ENCODE measurements around the gene ELMO1. TPM values are rescaled to one million over a fixed set of nuclear protein-coding genes. Genes with fewer than 3 reads are reported as not detected.

Gene ELMO1
- total RNA-seq, 1 donor from 2014 or later, result 29.4 TPM

- DNase-seq (ENCODE audit: extremely low spot score, unreplicated experiment), result no peak
- Mint-ChIP-seq H3K27ac (no peak overlapping the region), H3K4me3 (no peak overlapping the region), H3K4me1 (ENCODE audit: unreplicated experiment) (peaks cover 9% of the 10 kb centered on the region), H3K27me3 (no peaks in the 10 kb centered on the region), H3K36me3 (no peaks in the 10 kb centered on the region), H3K9me3 (no peaks in the 10 kb centered on the region)
- TF ChIP-seq CTCF (conservative IDR thresholded peaks at IDR 0.05), result no peak
These were observed 355.4 kb downstream of the ELMO1 start for GRCh38 chr7:37093257-37093656.

GRCh38 chr7:37092548-37092947 lies 356.1 kb downstream of the ELMO1 start:
- Mint-ChIP-seq H3K36me3 (no peaks in the 10 kb centered on the region), H3K9me3 (no peaks in the 10 kb centered on the region), H3K27ac (no peak overlapping the region), H3K4me3 (no peak overlapping the region), H3K27me3 (no peaks in the 10 kb centered on the region), H3K4me1 (ENCODE audit: unreplicated experiment) (peaks cover 9% of the 10 kb centered on the region)
- TF ChIP-seq CTCF (conservative IDR thresholded peaks at IDR 0.05), result no peak
- no peak for DNase-seq (ENCODE audit: extremely low spot score, unreplicated experiment)

GRCh38 chr7:37089972-37090371 lies 358.7 kb downstream of the ELMO1 start:
- Mint-ChIP-seq H3K4me1 (ENCODE audit: unreplicated experiment) (peaks cover 6% of the 10 kb centered on the region), H3K27ac (no peak overlapping the region), H3K27me3 (no peaks in the 10 kb centered on the region), H3K4me3 (no peak overlapping the region), H3K36me3 (no peaks in the 10 kb centered on the region), H3K9me3 (no peaks in the 10 kb centered on the region)
- TF ChIP-seq CTCF (conservative IDR thresholded peaks at IDR 0.05), result no peak
- DNase-seq (ENCODE audit: extremely low spot score, unreplicated experiment), result no peak

- no peaks in the 10 kb centered on the region for H3K36me3 Mint-ChIP-seq
- no peak overlapping the region for H3K27ac Mint-ChIP-seq
These were observed 363.1 kb downstream of the ELMO1 start for GRCh38 chr7:37085600-37085999.

GRCh38 chr7:37084303-37084702 lies 364.4 kb downstream of the ELMO1 start:
- H3K27ac Mint-ChIP-seq, result no peak overlapping the region
- no peaks in the 10 kb centered on the region for H3K27me3 Mint-ChIP-seq
- no peak for DNase-seq (ENCODE audit: extremely low spot score, unreplicated experiment)
- no peak overlapping the region for H3K4me3 Mint-ChIP-seq
- H3K9me3 Mint-ChIP-seq, result no peaks in the 10 kb centered on the region
- H3K36me3 Mint-ChIP-seq, result no peaks in the 10 kb centered on the region
- H3K4me1 Mint-ChIP-seq (ENCODE audit: unreplicated experiment), result no peaks in the 10 kb centered on the region
- TF ChIP-seq CTCF (conservative IDR thresholded peaks at IDR 0.05), result no peak

More at GRCh38 chr7:37085600-37085999, 363.1 kb downstream of the ELMO1 start:
- H3K4me3 Mint-ChIP-seq, result no peak overlapping the region
- no peak for TF ChIP-seq CTCF (conservative IDR thresholded peaks at IDR 0.05)
- H3K27me3 Mint-ChIP-seq, result no peaks in the 10 kb centered on the region
- DNase-seq (ENCODE audit: extremely low spot score, unreplicated experiment), result no peak
- no peaks in the 10 kb centered on the region for H3K9me3 Mint-ChIP-seq
- H3K4me1 Mint-ChIP-seq (ENCODE audit: unreplicated experiment), result no peaks in the 10 kb centered on the region

Data from type B pancreatic cell (in vitro differentiated cells).